Liver (tissue), 3 donors: ENCODE measurements around the gene POC1A.

Experiments
- CTCF ChIP-seq: fragments of 150-350 bp; IDR thresholded peaks from 2 replicates; pipeline ENCODE4 v1.5.1; 2017; ENCODE audit warnings: improper control_type of control experiment, low read depth, low read length; ENCODE audit not compliant: missing input control
- EGR1 ChIP-seq, 2 donors: IDR thresholded peaks; 2 replicates each; pipeline ENCODE4 v1.6.1; 2016 to 2018; ENCODE audit warnings: antibody characterized with exemption in 2 of 2, low read depth in 2 of 2
- FOXA1 ChIP-seq: IDR thresholded peaks from 2 replicates; pipeline ENCODE4 v1.6.1; 2016; ENCODE audit warnings: antibody characterized with exemption
- FOXA2 ChIP-seq: IDR thresholded peaks from 2 replicates; pipeline ENCODE4 v1.6.1; 2016; ENCODE audit warnings: antibody characterized with exemption
- GABPA ChIP-seq, 2 donors: IDR thresholded peaks in 1 of 2; conservative IDR thresholded peaks in 1 of 2; 2 replicates each; pipeline ENCODE4 v1.6.1; 2016; ENCODE audit warnings: antibody characterized with exemption in 2 of 2, mild to moderate bottlenecking in 1 of 2, moderate library complexity in 1 of 2
- HNF4G ChIP-seq: IDR thresholded peaks from 2 replicates; pipeline ENCODE4 v1.6.1; 2016; ENCODE audit warnings: antibody characterized with exemption
- JUND ChIP-seq, 2 donors: IDR thresholded peaks; 2 replicates each; pipeline ENCODE4 v1.6.1; 2016; ENCODE audit warnings: antibody characterized with exemption in 2 of 2
- MAX ChIP-seq: IDR thresholded peaks from 2 replicates; pipeline ENCODE4 v1.6.1; 2016; ENCODE audit warnings: antibody characterized with exemption
- RAD21 ChIP-seq, 2 donors: IDR thresholded peaks; 2 replicates each; pipeline ENCODE4 v1.6.1; 2016; ENCODE audit warnings: antibody characterized with exemption in 2 of 2, mild to moderate bottlenecking in 2 of 2
- REST ChIP-seq: IDR thresholded peaks from 2 replicates; pipeline ENCODE4 v1.6.1; 2016; ENCODE audit warnings: antibody characterized with exemption, mild to moderate bottlenecking
- RXRA ChIP-seq, 2 donors: IDR thresholded peaks; 2 replicates each; pipeline ENCODE4 v1.6.1; 2017 to 2018; ENCODE audit warnings: antibody characterized with exemption in 2 of 2, mild to moderate bottlenecking in 1 of 2
- SP1 ChIP-seq: IDR thresholded peaks from 2 replicates; pipeline ENCODE4 v1.6.1; 2018; ENCODE audit warnings: antibody characterized with exemption, mild to moderate bottlenecking
- TAF1 ChIP-seq: conservative IDR thresholded peaks from 2 replicates; pipeline ENCODE4 v1.6.1; 2016; ENCODE audit warnings: antibody characterized with exemption, mild to moderate bottlenecking
- ZBTB33 ChIP-seq: IDR thresholded peaks from 2 replicates; pipeline ENCODE4 v1.6.1; 2016; ENCODE audit warnings: antibody characterized with exemption
- donor health status: healthy.
- donor health status: healthy.

- TF ChIP-seq CTCF: no peak
- TF ChIP-seq HNF4G: no peak
- TF ChIP-seq ZBTB33: no peak
- TF ChIP-seq EGR1 (IDR thresholded peaks at IDR 0.05; ENCODE audit: low read depth in 2 of 2): no peak
- no peak for TF ChIP-seq REST
- TF ChIP-seq MAX: no peak
- TF ChIP-seq GABPA (IDR thresholded peaks at IDR 0.05 in 1 of 2, conservative IDR thresholded peaks at IDR 0.05 in 1 of 2): no peak
- no peak for TF ChIP-seq RAD21 (IDR thresholded peaks at IDR 0.05)
- no peak for TF ChIP-seq RXRA (IDR thresholded peaks at IDR 0.05)
- TF ChIP-seq FOXA1: no peak
- no peak for TF ChIP-seq FOXA2
- no peak for TF ChIP-seq SP1
- no peak for TF ChIP-seq TAF1
- no peak for TF ChIP-seq JUND (IDR thresholded peaks at IDR 0.05)
These were observed 116.9 kb downstream of the POC1A start for GRCh38 chr3:52037291-52037690.
